K562 (cell line): ENCODE data around the gene ABL1. TPM values are rescaled to one million over a fixed set of nuclear protein-coding genes. Genes with fewer than 3 reads are reported as not detected.

ENCODE experiments used
- ATAC-seq: fragments of 200-7000 bp; cut with Tn5 transposase; 3 replicates; pipeline ENCODE4 v1.9.1; 2020; ENCODE audit warnings: moderate library complexity
- BruUV-seq: library from RNA; stranded (reverse); fragments of 400-500 nt; replicated peaks from 2 replicates; lab custom pipeline; 2021; lab: Mats Ljungman, UMichigan
- CTCF ChIA-PET: fragments of 300-600 bp; formaldehyde crosslinking; extraction: SDS; loops from one replicate; lab custom pipeline; 2021; ENCODE audit warnings: low intra/inter-chr PET ratio; lab: Yijun Ruan, JAX
- POLR2A ChIA-PET: fragments of 300-600, 350-650 bp; sonication (Branson Sonifier 250); formaldehyde crosslinking; extraction: SDS; loops from one replicate; lab custom pipeline; 2021; ENCODE audit warnings: antibody characterized with exemption, inconsistent platforms; lab: Yijun Ruan, JAX
- DNase-seq, 4 experiments: peaks; one replicate each; pipeline versions ENCODE4 v3.0.0 to v3.0.0-alpha.2; 2011 to 2018; ENCODE audit warnings: low spot score in 3 of 4, mixed read lengths in 3 of 4; ENCODE audit errors: extremely low read depth in 1 of 4
- FAIRE-seq: peaks from 2 replicates; lab custom pipeline; 2011; peaks lifted over from hg19 to GRCh38; lab: Jason Lieb, UNC
- H2AFZ ChIP-seq: 2 replicates; pipeline ENCODE4 v1.6.0; 2011; ENCODE audit warnings: low read depth, low read length, control low read depth, inconsistent platforms
- H3K27ac ChIP-seq: fragments of 200-600 bp; 3 replicates; pipeline ENCODE4 v1.8.0; 2011; ENCODE audit warnings: low read depth, mild to moderate bottlenecking, control low read depth, inconsistent platforms, low read length, moderate library complexity, mixed read lengths; ENCODE audit errors: extremely low read depth
- H3K27me3 ChIP-seq, 2 experiments: fragments of 300-600 bp in 1 of 2; 2 replicates in 1 of 2; 3 replicates in 1 of 2; pipeline versions ENCODE4 v1.6.0 to v1.8.0; 2011; ENCODE audit warnings: inconsistent platforms in 2 of 2, low read length in 2 of 2, mild to moderate bottlenecking in 1 of 2, mixed read lengths in 1 of 2, moderate library complexity in 1 of 2; ENCODE audit not compliant: control insufficient read depth in 2 of 2, insufficient read depth in 2 of 2
- H3K36me3 ChIP-seq: fragments of 300-600 bp; 3 replicates; pipeline ENCODE4 v1.8.0; 2011; ENCODE audit warnings: mild to moderate bottlenecking, low read length, inconsistent platforms; ENCODE audit not compliant: control insufficient read depth, insufficient read depth
- H3K4me1 ChIP-seq, 2 experiments: fragments of 200-600 bp in 1 of 2; replicated peaks in 1 of 2; 2 replicates in 1 of 2; 3 replicates in 1 of 2; pipeline versions ENCODE4 v1.5.1 to v1.8.0; 2011; ENCODE audit warnings: inconsistent platforms in 2 of 2, low read length in 2 of 2, mild to moderate bottlenecking in 1 of 2, mixed read lengths in 1 of 2, moderate library complexity in 1 of 2; ENCODE audit not compliant: control insufficient read depth in 2 of 2, insufficient read depth in 2 of 2
- H3K4me2 ChIP-seq: 2 replicates; pipeline ENCODE4 v1.6.1; 2011; ENCODE audit warnings: low read length, control low read depth, inconsistent platforms, mixed read lengths; ENCODE audit not compliant: insufficient read depth
- H3K4me3 ChIP-seq: fragments of 200-600 bp; sonication (generic), shearing (Covaris generic); 2 replicates; pipeline ENCODE4 v1.5.1; 2016; ENCODE audit warnings: control low read depth, inconsistent platforms
- H3K79me2 ChIP-seq: fragments of 200-600 bp; 3 replicates; pipeline ENCODE4 v1.8.0; 2011; ENCODE audit warnings: low read length, inconsistent platforms; ENCODE audit not compliant: control insufficient read depth, insufficient read depth
- H3K9ac ChIP-seq, 2 experiments: 2 replicates each; pipeline versions ENCODE4 v1.6.0 to v1.6.1; 2011; ENCODE audit warnings: low read depth in 2 of 2, low read length in 2 of 2, control low read depth in 1 of 2, inconsistent platforms in 1 of 2, mild to moderate bottlenecking in 1 of 2, mixed read lengths in 1 of 2; ENCODE audit not compliant: insufficient read depth in 1 of 2
- H3K9me1 ChIP-seq: one replicate; pipeline ENCODE4 v1.6.0; 2011; ENCODE audit warnings: inconsistent platforms, mild to moderate bottlenecking, low read length, moderate library complexity; ENCODE audit not compliant: control insufficient read depth, insufficient read depth
- H3K9me3 ChIP-seq: replicated peaks from 2 replicates; pipeline ENCODE4 v1.5.1; 2011; ENCODE audit warnings: low read depth, low read length, inconsistent platforms; ENCODE audit not compliant: control insufficient read depth, insufficient read depth
- H4K20me1 ChIP-seq: replicated peaks from 2 replicates; pipeline ENCODE4 v1.6.1; 2011; ENCODE audit warnings: low read length, inconsistent platforms, mixed read lengths; ENCODE audit not compliant: control insufficient read depth, insufficient read depth
- CHD2 ChIP-seq: IDR thresholded peaks from 2 replicates; pipeline ENCODE4 v1.6.1; 2011; ENCODE audit warnings: low read depth, low read length
- KLF10 ChIP-seq: fragments of 250-450 bp; sonication (Bioruptor Pico); IDR thresholded peaks from 2 replicates; pipeline ENCODE4 v1.6.1; 2021; ENCODE audit warnings: matching md5 sums
- SIN3A ChIP-seq, 2 experiments: fragments of 150-350 bp in 1 of 2; IDR thresholded peaks; 2 replicates each; pipeline ENCODE4 v1.6.1; 2011 to 2016; ENCODE audit warnings: borderline replicate concordance in 2 of 2, low read depth in 2 of 2, low read length in 2 of 2, mild to moderate bottlenecking in 2 of 2, moderate library complexity in 2 of 2; ENCODE audit not compliant: control insufficient read depth in 1 of 2
- SMC3 ChIP-seq: conservative IDR thresholded peaks from 2 replicates; pipeline ENCODE4 v1.6.1; 2011; ENCODE audit warnings: low read depth, low read length, improper control_type of control experiment; ENCODE audit not compliant: insufficient read depth
- TFAP4 ChIP-seq: sonication (generic); formaldehyde crosslinking; IDR thresholded peaks from 2 replicates; pipeline ENCODE4 v1.8.0; 2022; ENCODE audit warnings: missing genetic modification reagents, mild to moderate bottlenecking, moderate library complexity, borderline replicate concordance
- ZHX1 ChIP-seq: fragments of 150-350 bp; conservative IDR thresholded peaks from 2 replicates; pipeline ENCODE4 v1.6.1; 2014; ENCODE audit warnings: low read length
- ZKSCAN1 ChIP-seq: fragments of 150-350 bp; IDR thresholded peaks from 2 replicates; pipeline ENCODE4 v1.6.1; 2016; ENCODE audit warnings: low read depth, low read length
- ZNF232 ChIP-seq: sonication (generic); formaldehyde crosslinking; IDR thresholded peaks from 2 replicates; pipeline ENCODE4 v1.8.0; 2022; ENCODE audit warnings: mild to moderate bottlenecking, missing genetic modification reagents
- ZNF507 ChIP-seq: conservative IDR thresholded peaks from 2 replicates; pipeline ENCODE4 v1.6.1; 2017; ENCODE audit warnings: missing genetic modification characterization, missing compliant biosample characterization
- ZNF75A ChIP-seq: fragments of 450-650 bp; formaldehyde crosslinking; IDR thresholded peaks from 2 replicates; pipeline ENCODE4 v1.4.0; 2020; ENCODE audit warnings: mild to moderate bottlenecking
- ZNF764 ChIP-seq: fragments of 250-450 bp; sonication (Bioruptor Pico); IDR thresholded peaks from 2 replicates; pipeline ENCODE4 v1.4.0; 2020; ENCODE audit warnings: low read depth, mild to moderate bottlenecking, moderate library complexity
- WGBS: fragments of 100-300 bp; shearing (Covaris generic); methylation state at CpG from one replicate; pipeline ENCODE4 v1.1.6; 2016; ENCODE audit warnings: low coverage, mixed read lengths; ENCODE audit not compliant: insufficient coverage; ENCODE audit errors: missing lambda C conversion rate; 5-methylcytosine and 5-hydroxymethylcytosine counted together
- in situ Hi-C: fragments of 300-500 bp; cut with MboI; formaldehyde crosslinking; loops from 4 replicates; pipeline ENCODE4 v1.15.0; 2018; ENCODE audit warnings: inconsistent platforms, mixed read lengths
- intact Hi-C: fragments of 100-400 bp; cut with micrococcal nuclease; formaldehyde crosslinking; loops from 2 replicates; pipeline ENCODE4 v1.14.2; 2022
- polyA plus RNA-seq, 8 experiments: library from polyadenylated mRNA; depleted of rRNA in 4 of 8; stranded (reverse) in 5 of 8; unstranded in 3 of 8; fragments of >200 nt; fragmentation: Nextera tagmentation in 2 of 8; fragmentation: Illumina TruSeq in 1 of 8; extraction: Ambion mirVana in 2 of 8; extraction: Trizol in 1 of 8; gene quantifications; 2 replicates each; pipeline versions ENCODE4 v1.2.1 to v1.2.3, GENCODE V29; 2011 to 2014; ENCODE audit warnings: inconsistent platforms in 1 of 8, missing spikeins in 1 of 8
- total RNA-seq, 7 experiments: library from RNA; depleted of rRNA in 6 of 7; stranded (reverse); fragments of >200 nt in 6 of 7; fragmentation: Illumina TruSeq in 2 of 7; extraction: Trizol in 2 of 7; gene quantifications; 2 replicates each; pipeline versions ENCODE4 v1.2.1 to v1.2.3, GENCODE V29; 2011 to 2021; ENCODE audit warnings: low replicate concordance in 1 of 7

The ABL1 gene
- total and polyA plus RNA-seq, 9 of the 15 experiments (the other 6 are each of a cell fraction or from before 2014, with no cell fraction given), result 1.5 to 130 (median 37.8) TPM

DNA sequence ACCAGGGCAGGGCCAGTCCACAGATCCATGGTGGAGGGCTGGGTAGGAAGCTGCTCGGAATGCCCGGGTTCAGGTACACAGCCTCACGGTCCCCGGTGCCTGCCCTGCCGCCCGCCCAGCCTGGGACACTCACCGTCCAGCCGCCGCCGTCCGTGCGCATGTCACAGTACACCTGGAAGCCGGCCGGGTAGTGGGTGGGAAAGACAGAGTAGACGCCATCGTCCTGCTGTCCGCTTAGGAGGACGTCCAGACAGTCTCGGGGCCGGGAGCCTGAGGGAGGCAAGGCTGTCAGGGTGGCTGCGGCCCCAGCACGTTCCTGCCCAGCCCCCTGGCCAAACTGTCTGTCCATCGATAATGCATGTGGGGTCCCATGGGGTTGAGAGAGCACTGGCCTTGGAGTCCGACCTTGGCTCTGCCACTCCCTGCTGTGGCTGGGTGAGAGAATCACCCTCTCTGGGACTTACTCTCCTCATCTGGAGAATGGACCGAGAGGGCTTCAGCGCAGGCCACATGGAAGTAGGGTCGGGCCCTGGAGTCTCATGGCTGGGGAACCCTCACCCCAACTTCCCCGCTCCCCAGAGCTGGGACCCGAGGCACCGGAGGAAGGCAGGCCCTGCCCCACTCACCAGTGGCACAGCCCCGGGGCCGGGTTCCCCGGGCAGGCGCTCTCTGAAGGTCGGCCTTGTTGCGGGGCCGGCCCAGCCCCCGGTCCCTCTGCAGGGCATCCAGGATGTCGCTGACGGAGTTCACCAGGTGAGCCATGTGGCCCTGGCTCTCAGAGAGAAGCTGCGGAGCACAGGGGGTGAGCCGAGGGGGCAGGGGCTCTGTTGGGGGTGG, 88.8 kb downstream of the ABL1 start:
- Histone ChIP-seq H3K36me3 (no peaks in the 10 kb centered on the region), H3K9me3 (no peaks in the 10 kb centered on the region), H3K4me2 (no peak overlapping the region), H3K27ac (no peak overlapping the region), H3K9ac (peak overlapping the region in 1 of 2 experiments; percentile 13; a peak in 1 of 4 replicates), H3K9me1 (no peaks in the 10 kb centered on the region), H3K27me3 (peaks cover 95 to 100% of the 10 kb centered on the region in 2 experiments), H2AFZ (no peak overlapping the region), H3K79me2 (no peaks in the 10 kb centered on the region), H3K4me3 (no peak overlapping the region), H3K4me1 (peaks cover 0 to 49% of the 10 kb centered on the region in 2 experiments; a peak in 1 of 5 replicates), H4K20me1 (peaks cover 82% of the 10 kb centered on the region)
- BruUV-seq, result no TSS peak
- POLR2A ChIA-PET, result interaction anchor here (0.5 to 26.8 kb wide), 7 partner anchors 1 to 75 kb away, joined by 3 to 582 read pairs (median 4); no protein-coding TSS in a partner anchor
- FAIRE-seq (no peak), ATAC-seq (peak; percentile 2; the same call in 2 of the 3 replicates), DNase-seq (peak in 2 of 4 experiments; percentile 65 to 75)
- CTCF ChIA-PET, result interaction anchor here (0.6 kb wide), 1 partner anchor 86 kb away, joined by 3 read pairs; no protein-coding TSS in a partner anchor
- in situ Hi-C loops (no loop called here), intact Hi-C loops (no loop called here)
- 0 out of 2 replicates have a peak, but pooled peaks have one; percentile 5 for TF ChIP-seq CHD2
- TF ChIP-seq SIN3A (IDR thresholded peaks at IDR 0.05; ENCODE audit: borderline replicate concordance in 2 of 2, control insufficient read depth in 1 of 2, low read depth in 2 of 2, low read length in 2 of 2), result no peak
- TF ChIP-seq SMC3, result 0 out of 2 replicates have a peak, but pooled peaks have one; percentile 14
- 0 out of 2 replicates have a peak, but pooled peaks have one; percentile 58 for TF ChIP-seq ZKSCAN1
- TF ChIP-seq TFAP4 (CRISPR knock-in tag), result no peak
- no peak for TF ChIP-seq ZNF764 (CRISPR knock-in tag)
- no peak for TF ChIP-seq ZNF507
- TF ChIP-seq ZNF232 (CRISPR knock-in tag), result no peak
- TF ChIP-seq ZNF75A (CRISPR knock-in tag), result no peak
- no peak for TF ChIP-seq KLF10 (CRISPR knock-in tag)
- 0 out of 2 replicates have a peak, but pooled peaks have one; percentile 29 for TF ChIP-seq ZHX1
- WGBS, result 5% methylated on average over 42 of the region's 42 CpGs
